BE2C (cell line): ENCODE data around the gene PRR5.
"Not testable (repeated sequence)": the region's sequence is repeated elsewhere in the genome, so short reads cannot be mapped to it uniquely, and the experiment has no call there.

Experiments used
- DNase-seq: peaks from one replicate; pipeline ENCODE4 v3.0.0-alpha.2; 2020
- H3K27me3 ChIP-seq: fragments of 250-450 bp; sonication (Bioruptor Pico); 2 replicates; pipeline ENCODE4 v1.5.1; 2020; ENCODE audit warnings: mild to moderate bottlenecking
- H3K36me3 ChIP-seq: fragments of 250-450 bp; sonication (Bioruptor Pico); 2 replicates; pipeline ENCODE4 v1.5.1; 2020; ENCODE audit warnings: mild to moderate bottlenecking
- H3K4me1 ChIP-seq: fragments of 250-450 bp; sonication (Bioruptor Pico); 2 replicates; pipeline ENCODE4 v1.5.1; 2020
- H3K4me3 ChIP-seq: 2 replicates; pipeline ENCODE4 v1.5.1; 2011; ENCODE audit warnings: low read depth, low read length
- H3K9me3 ChIP-seq: fragments of 250-450 bp; sonication (Bioruptor Pico); 2 replicates; pipeline ENCODE4 v1.5.1; 2020
- CTCF ChIP-seq: IDR thresholded peaks from 2 replicates; pipeline ENCODE4 v1.5.1; 2012; ENCODE audit warnings: mild to moderate bottlenecking, low read depth, low read length

Gene PRR5

GRCh38 chr22:44677871-44678555 is 24.0 kb upstream of the PRR5 start:
- H3K4me3 ChIP-seq: no peak overlapping the region
- DNase-seq: no peak
- no peaks in the 10 kb centered on the region for H3K36me3 ChIP-seq
- no peaks in the 10 kb centered on the region for H3K9me3 ChIP-seq
- H3K4me1 ChIP-seq: peaks cover 14% of the 10 kb centered on the region
- no peaks in the 10 kb centered on the region for H3K27me3 ChIP-seq
- no peak for TF ChIP-seq CTCF

GRCh38 chr22:44678556-44679305 is 23.3 kb upstream of the PRR5 start:
- peaks cover 14% of the 10 kb centered on the region for H3K4me1 ChIP-seq

GRCh38 chr22:44679306-44679647 is 22.7 kb upstream of the PRR5 start:
- peaks cover 15% of the 10 kb centered on the region for H3K4me1 ChIP-seq
- H3K27me3 ChIP-seq, H3K36me3 ChIP-seq, H3K4me3 ChIP-seq, H3K9me3 ChIP-seq, DNase-seq: not testable (repeated sequence)

More at GRCh38 chr22:44678556-44679305, 23.3 kb upstream of the PRR5 start:
- no peaks in the 10 kb centered on the region for H3K27me3 ChIP-seq
- H3K4me3 ChIP-seq: no peak overlapping the region
- TF ChIP-seq CTCF: no peak
- H3K36me3 ChIP-seq: no peaks in the 10 kb centered on the region
- DNase-seq: no peak
- H3K9me3 ChIP-seq: no peaks in the 10 kb centered on the region

- DNase-seq: no peak
- H3K9me3 ChIP-seq: no peaks in the 10 kb centered on the region
- no peaks in the 10 kb centered on the region for H3K27me3 ChIP-seq
- H3K4me1 ChIP-seq: peaks cover 18% of the 10 kb centered on the region
- H3K36me3 ChIP-seq: no peaks in the 10 kb centered on the region
- no peak overlapping the region for H3K4me3 ChIP-seq
- no peak for TF ChIP-seq CTCF
Measured at GRCh38 chr22:44680058-44680457, 21.9 kb upstream of the PRR5 start.

- DNase-seq: peak; percentile 66
- H3K4me1 ChIP-seq: peaks cover 19% of the 10 kb centered on the region
Measured at GRCh38 chr22:44680481-44680894, 21.5 kb upstream of the PRR5 start.

GRCh38 chr22:44682556-44683168 is 19.3 kb upstream of the PRR5 start:
- TF ChIP-seq CTCF: no peak
- DNase-seq: no peak
- Histone ChIP-seq H3K9me3 (no peaks in the 10 kb centered on the region), H3K4me1 (peaks cover 9% of the 10 kb centered on the region), H3K27me3 (no peaks in the 10 kb centered on the region), H3K36me3 (no peaks in the 10 kb centered on the region), H3K4me3 (no peak overlapping the region)

More at GRCh38 chr22:44680481-44680894, 21.5 kb upstream of the PRR5 start:
- TF ChIP-seq CTCF: no peak
- no peaks in the 10 kb centered on the region for H3K27me3 ChIP-seq
- no peaks in the 10 kb centered on the region for H3K9me3 ChIP-seq
- H3K4me3 ChIP-seq: no peak overlapping the region
- H3K36me3 ChIP-seq: no peaks in the 10 kb centered on the region
